Measurements from ENCODE around the gene MYO3B. TPM values are rescaled to one million over a fixed set of nuclear protein-coding genes. Genes with fewer than 3 reads are reported as not detected.

Gene MYO3B
- total RNA-seq, 4 donors from 2014 or later: 0.09 to 9.1 TPM; not detected in 2

DNA sequence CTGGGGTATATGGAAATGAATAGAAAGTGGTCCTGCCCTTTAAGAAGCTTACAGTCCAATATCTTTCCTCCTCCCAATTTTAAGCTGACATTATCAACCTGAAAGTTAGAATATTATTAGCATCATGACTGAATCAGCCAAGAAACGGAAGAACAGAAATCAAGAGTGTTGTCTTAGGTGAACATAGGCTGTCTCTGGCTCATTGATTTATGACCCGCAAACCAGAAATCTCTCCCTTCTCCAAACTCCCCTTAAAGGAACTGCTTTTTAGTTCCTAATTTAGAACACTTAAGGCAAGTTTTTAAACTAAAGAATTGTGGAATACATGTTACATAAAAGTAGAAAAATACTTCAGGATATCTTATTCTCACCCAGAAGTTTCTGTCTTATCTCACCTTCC, 62.7 kb downstream of the MYO3B start:
- no peak overlapping the region for H3K27ac ChIP-seq
- H3K4me3 ChIP-seq: no peak overlapping the region
- DNase-seq: no peak
- H3K4me1 ChIP-seq: no peaks in the 10 kb centered on the region
- no peaks in the 10 kb centered on the region for H3K9me3 ChIP-seq
- no peaks in the 10 kb centered on the region for H3K36me3 ChIP-seq
- no peak for TF ChIP-seq POLR2A (IDR thresholded peaks at IDR 0.05)
- TF ChIP-seq, protein P1, sequence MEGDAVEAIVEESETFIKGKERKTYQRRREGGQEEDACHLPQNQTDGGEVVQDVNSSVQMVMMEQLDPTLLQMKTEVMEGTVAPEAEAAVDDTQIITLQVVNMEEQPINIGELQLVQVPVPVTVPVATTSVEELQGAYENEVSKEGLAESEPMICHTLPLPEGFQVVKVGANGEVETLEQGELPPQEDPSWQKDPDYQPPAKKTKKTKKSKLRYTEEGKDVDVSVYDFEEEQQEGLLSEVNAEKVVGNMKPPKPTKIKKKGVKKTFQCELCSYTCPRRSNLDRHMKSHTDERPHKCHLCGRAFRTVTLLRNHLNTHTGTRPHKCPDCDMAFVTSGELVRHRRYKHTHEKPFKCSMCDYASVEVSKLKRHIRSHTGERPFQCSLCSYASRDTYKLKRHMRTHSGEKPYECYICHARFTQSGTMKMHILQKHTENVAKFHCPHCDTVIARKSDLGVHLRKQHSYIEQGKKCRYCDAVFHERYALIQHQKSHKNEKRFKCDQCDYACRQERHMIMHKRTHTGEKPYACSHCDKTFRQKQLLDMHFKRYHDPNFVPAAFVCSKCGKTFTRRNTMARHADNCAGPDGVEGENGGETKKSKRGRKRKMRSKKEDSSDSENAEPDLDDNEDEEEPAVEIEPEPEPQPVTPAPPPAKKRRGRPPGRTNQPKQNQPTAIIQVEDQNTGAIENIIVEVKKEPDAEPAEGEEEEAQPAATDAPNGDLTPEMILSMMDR (IDR thresholded peaks at IDR 0.05): no peak
- H3K27me3 ChIP-seq: no peaks in the 10 kb centered on the region
- intact Hi-C loops (cut with DNase I; ENCODE audit: low total_unique reads): no loop called here

DNA sequence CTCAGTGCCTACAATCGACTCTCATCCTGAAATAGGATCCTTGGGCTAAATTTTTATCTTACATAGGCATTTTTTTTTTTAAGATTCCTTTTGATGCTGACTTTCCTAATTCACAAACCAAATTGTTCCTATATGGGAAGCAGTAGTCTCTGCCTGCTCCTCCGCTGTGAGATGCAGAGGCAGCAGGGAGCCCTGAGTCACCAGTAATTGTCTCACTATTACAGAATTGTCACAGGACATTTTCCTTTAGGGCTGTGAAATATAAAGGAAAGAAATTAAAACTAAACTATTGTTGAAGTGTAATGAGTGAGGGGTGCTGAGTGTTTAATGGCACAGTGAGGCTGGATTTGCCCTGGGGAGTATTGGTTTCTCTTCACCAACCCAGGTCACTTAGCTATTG, 63.8 kb downstream of the MYO3B start:
- H3K9me3 ChIP-seq: no peaks in the 10 kb centered on the region
- TF ChIP-seq, protein P1 (IDR thresholded peaks at IDR 0.05): no peak
- TF ChIP-seq POLR2A (IDR thresholded peaks at IDR 0.05): no peak
- no peaks in the 10 kb centered on the region for H3K36me3 ChIP-seq
- no peak overlapping the region for H3K4me3 ChIP-seq
- DNase-seq: no peak
- intact Hi-C loops (cut with DNase I; ENCODE audit: low total_unique reads): no loop called here
- H3K27ac ChIP-seq: no peak overlapping the region
- H3K27me3 ChIP-seq: no peaks in the 10 kb centered on the region
- H3K4me1 ChIP-seq: no peaks in the 10 kb centered on the region

DNA sequence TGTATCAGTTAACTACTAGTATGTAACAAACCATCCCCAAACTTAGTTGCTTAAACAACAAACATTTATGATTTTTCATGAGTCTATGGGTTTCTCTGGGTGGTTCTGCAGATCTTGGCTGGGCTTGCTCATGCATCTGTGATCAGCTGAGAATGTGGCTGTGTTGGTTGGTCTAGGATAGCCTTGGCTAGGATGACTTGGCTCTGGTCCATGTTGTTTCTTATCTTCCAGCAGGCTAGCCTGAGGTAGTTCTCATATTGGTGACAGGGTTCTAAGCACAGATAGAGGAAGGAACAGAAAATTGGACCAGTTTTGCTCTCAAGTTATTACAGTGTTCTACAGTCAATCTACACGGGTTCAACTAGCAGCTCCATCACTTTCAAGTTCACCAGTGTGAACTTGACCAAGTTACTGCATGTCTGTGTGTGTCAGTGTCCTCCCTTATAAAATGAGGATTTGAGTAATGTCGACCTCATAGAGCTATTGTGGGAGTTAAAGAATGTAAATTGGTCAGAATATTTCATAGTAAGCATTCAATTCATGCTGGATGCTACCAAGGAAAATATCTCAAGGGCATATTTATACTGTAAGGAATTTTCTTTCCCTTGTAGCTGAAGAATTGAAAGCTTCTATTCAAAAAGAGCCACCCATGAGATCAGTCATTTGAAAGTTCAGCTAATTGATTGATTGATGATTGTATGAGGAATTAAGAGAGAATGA, 65.3 kb downstream of the MYO3B start:
- Histone ChIP-seq H3K27ac (no peak overlapping the region), H3K36me3 (no peaks in the 10 kb centered on the region), H3K4me1 (no peaks in the 10 kb centered on the region), H3K4me3 (no peak overlapping the region), H3K27me3 (no peaks in the 10 kb centered on the region), H3K9me3 (no peaks in the 10 kb centered on the region)
- TF ChIP-seq, protein P1 (IDR thresholded peaks at IDR 0.05): no peak
- no peak for TF ChIP-seq POLR2A (IDR thresholded peaks at IDR 0.05)
- no peak for DNase-seq
- intact Hi-C loops (cut with DNase I; ENCODE audit: low total_unique reads): no loop called here

DNA sequence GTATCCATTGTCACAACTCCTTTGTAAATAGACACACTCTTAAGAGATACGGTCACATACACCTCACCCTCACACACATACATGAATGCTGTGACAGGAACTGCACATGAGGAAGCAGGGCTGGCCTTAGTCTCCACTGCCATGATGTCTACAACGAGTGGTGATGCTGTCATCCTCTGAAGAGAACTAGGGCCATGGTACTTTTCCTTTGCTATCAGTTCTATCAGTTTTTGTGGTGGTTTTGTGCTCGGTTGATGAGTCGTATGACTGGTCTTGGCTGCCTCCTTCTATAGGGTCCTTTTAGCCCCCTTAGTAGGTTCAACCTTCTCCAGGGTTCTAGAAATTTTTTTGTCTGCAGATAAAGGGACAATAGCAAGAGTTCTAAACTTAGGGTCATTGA, 66.0 kb downstream of the MYO3B start:
- no peak for DNase-seq
- Histone ChIP-seq H3K9me3 (no peaks in the 10 kb centered on the region), H3K4me3 (no peak overlapping the region), H3K27me3 (no peaks in the 10 kb centered on the region), H3K27ac (no peak overlapping the region), H3K36me3 (no peaks in the 10 kb centered on the region), H3K4me1 (no peaks in the 10 kb centered on the region)
- TF ChIP-seq, protein P1 (IDR thresholded peaks at IDR 0.05): no peak
- no peak for TF ChIP-seq POLR2A (IDR thresholded peaks at IDR 0.05)
- intact Hi-C loops (cut with DNase I; ENCODE audit: low total_unique reads): no loop called here

DNA sequence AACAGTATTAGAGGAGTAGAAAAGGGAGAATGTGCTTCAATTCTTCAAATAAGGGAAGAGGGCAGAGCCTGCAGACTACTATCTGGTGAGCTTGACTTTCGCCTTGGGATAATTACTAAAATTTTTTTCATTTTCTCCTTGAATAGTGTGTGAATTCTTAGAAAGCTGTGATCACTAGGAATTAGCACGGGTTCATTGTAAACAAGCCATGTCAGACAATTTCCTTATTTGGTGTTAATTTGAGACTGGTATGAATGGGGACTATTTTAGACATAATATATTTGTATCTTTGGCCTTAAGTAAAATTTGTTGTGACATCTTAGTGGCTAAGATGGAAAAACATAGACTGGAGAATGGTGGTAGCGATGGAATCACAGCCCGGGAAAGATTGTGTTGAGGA, 66.6 kb downstream of the MYO3B start:
- intact Hi-C loops (cut with DNase I; ENCODE audit: low total_unique reads): no loop called here
- no peak overlapping the region for H3K4me3 ChIP-seq
- no peaks in the 10 kb centered on the region for H3K36me3 ChIP-seq
- DNase-seq: no peak
- H3K27ac ChIP-seq: no peak overlapping the region
- H3K27me3 ChIP-seq: no peaks in the 10 kb centered on the region
- H3K4me1 ChIP-seq: no peaks in the 10 kb centered on the region
- TF ChIP-seq, protein P1 (IDR thresholded peaks at IDR 0.05): no peak
- H3K9me3 ChIP-seq: no peaks in the 10 kb centered on the region

Measured in uterus (tissue), 4 donors.